SW 1271 (cell line): Measurements from ENCODE around the gene ACHE.

Experiments
- DNase-seq, 2 experiments: peaks; one replicate each; lab custom pipeline; 2025; lab: John Stamatoyannopoulos, UW

Gene ACHE

DNA sequence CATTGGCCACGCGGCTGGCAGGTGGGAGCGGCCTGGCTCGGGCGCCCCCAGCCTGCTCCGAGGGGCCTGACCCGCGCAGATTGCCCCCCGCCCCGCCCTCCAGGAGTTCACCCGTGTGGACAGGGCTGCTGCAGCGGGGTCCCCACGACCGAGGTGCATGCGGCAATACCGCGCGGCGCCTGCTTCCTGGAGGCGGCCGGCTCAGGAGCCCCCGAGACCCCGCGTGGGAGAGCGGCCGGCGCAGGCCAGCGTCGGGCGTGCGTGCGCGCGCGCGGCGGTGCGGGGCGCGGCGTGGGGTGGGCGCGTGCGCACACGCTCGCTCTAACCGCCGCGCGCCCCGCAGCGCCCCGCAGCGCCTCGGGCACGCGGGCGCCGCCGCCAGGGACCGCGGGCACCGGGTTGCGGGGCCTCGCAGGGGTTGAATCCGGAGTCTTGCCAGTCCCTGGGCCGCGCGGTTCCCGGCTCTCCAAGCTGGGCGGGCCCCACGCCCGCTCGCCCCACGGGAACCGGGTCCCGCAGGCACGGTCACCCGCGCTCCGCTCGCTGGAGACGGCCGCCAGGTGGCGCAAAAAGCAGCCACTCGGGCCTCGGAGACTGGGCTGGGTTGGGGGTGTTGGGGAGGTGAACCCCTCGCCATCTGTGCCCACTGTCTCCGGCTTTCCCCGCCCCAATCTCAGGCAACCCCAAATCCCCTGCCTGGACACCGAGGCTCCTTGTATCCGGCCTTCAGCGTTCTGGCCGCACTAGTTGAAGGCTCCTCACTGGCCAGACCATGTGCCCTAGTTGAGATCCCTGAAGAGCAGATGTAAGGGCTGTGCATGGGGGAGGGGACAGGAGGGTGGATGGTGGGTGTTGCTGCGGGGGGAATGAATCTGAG lies 1.3 kb upstream of the ACHE start:
- DNase-seq, result no peak

- DNase-seq, result peak in 1 of 2 experiments; percentile 18
These were observed 456 bp upstream of the ACHE start for GRCh38 chr7:100895956-100896731.

- no peak for DNase-seq
These were observed 608 bp downstream of the ACHE start for GRCh38 chr7:100894860-100895700.

GRCh38 chr7:100893910-100894721 lies 1.6 kb downstream of the ACHE start:
- DNase-seq, result no peak

DNA sequence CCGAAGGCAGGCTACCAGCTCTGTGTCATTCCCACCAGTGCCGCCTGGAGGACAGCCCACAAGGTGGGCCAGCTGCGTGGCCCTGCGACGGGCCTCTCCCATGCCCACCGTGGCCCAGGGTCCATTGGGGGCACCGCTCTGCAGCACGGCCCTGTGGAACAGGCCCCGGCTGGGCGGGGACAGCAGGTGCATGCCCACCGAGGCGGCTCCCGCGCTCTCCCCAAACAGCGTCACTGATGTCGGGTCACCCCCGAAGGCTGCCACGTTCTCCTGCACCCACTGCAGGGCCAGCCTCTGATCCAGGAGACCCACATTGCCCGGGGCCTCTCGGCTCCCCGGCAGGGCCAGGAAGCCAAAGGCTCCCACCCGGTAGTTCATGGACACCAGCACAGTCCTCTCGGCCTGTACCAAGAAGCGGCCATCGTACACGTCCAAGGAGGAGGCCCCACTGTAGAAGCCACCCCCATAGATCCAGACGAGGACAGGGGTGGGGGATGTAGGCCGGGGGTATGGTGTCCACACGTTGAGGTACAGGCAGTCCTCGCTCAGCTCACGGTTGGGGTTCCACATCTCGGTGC lies 2.3 kb downstream of the ACHE start:
- no peak for DNase-seq

- no peak for DNase-seq
These were observed 3.0 kb downstream of the ACHE start for GRCh38 chr7:100892364-100893317.

DNA sequence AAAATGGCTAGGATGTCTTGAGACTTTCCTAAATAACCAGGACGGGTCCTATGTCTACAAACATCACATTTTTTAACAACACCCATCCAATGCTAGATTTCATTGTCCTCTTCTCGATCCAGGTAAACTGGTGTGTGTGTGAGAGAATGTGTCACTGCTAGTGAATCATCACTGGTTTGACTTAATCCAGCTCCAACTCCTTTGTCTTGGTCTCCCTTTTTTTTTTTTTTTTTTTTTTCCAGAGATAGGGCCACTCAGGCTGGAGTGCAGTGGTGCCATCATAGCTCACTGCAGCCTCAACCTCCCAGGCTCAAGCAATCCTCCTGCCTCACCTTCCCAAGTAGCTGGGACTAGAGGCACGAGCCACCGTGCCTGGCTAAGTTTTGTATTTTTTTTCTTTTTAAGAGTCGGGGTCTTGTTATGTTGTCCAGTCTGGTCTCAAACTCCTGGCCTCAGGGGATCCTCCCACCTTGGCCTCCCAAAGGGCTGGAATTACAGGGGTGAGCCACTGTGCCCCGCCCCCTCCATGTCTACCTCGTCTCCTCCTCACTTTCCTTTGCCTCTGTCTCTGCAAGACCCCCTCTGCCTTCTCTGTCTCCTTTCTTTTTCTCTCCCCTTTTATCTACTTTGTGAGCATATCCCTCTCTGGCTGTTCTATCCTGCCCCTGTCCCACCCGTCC lies 4.0 kb downstream of the ACHE start:
- DNase-seq, result no peak

DNA sequence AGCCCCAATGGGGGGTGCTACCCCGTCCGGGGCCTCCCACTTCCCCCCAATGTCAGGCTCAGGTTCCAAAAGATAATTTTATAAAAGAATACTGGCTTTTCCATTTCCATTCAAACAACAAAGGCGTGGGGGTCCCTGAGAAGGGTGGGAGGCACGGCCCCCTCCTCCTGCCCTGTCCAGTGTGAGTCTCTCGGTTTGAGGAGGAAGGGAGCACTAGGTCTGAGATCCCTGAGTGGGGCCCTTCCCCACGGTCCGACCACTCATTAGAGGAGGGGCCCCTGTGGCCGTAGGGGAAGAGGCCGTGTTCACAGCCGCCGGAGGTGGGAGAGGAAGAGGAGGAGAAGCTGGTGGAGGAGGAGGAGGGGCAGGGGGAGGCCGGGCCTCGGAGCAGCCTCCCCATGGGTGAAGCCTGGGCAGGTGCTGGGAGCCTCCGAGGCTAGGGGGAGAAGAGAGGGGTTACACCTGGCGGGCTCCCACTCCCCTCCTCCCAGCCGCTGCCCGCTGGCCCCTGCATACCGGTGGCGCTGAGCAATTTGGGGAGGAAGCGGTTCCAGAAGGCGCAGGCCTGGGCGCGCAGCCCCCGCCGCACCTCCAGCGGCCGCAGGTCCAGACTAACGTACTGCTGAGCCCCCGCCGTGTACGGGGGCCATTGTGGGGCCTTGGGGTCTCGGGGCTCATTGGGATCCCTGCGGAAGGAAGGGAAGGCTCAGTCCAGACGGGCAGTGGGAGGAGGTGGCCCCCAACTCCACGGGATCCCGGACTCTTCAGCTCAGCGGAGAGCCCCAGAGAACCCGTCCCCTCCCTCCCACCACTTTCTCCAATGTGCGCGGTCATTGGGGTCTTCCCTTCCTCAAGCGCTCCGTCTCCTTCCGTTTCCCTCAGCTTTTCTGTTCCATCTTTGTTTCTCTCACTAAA lies 4.8 kb downstream of the ACHE start:
- no peak for DNase-seq

GRCh38 chr7:100888988-100889750 lies 6.5 kb downstream of the ACHE start, which contains the start of gene UFSP1:
Gene UFSP1, minus strand, starts transcription at chr7:100889715. Its CDS starts 444 bp downstream, at chr7:100889271.
- no peak for DNase-seq

DNA sequence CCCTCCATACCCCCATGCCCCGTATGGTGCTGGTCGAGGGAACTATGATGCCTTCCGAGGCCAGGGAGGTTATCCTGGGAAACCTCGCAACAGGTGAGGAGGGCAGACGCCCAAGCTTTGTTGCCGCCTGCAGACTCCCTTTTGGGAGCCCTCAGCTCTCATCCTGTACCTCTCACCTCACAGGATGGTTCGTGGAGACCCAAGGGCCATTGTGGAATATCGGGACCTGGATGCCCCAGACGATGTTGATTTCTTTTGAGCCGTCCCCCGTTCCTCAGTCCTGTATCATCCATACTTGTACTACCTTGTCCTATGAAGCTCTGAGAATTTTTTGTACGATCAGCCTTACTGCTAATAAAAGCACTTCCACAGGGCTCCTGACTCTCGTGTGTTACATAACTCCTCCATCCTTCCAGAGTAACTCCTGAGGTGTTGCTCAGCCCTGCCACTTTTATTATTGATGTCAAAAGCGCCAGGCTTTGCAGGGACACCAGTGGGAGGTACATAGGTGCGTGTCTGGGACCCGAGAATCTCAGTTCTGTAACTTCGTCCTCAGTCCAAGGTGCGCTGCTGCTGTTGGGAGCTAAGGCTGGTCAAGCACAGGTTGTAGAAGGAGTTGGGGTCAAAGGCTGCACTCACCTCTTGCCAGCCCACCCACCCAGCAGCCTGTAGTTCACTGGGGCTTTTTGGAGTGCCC lies 7.2 kb downstream of the ACHE start:
- DNase-seq, result no peak

DNA sequence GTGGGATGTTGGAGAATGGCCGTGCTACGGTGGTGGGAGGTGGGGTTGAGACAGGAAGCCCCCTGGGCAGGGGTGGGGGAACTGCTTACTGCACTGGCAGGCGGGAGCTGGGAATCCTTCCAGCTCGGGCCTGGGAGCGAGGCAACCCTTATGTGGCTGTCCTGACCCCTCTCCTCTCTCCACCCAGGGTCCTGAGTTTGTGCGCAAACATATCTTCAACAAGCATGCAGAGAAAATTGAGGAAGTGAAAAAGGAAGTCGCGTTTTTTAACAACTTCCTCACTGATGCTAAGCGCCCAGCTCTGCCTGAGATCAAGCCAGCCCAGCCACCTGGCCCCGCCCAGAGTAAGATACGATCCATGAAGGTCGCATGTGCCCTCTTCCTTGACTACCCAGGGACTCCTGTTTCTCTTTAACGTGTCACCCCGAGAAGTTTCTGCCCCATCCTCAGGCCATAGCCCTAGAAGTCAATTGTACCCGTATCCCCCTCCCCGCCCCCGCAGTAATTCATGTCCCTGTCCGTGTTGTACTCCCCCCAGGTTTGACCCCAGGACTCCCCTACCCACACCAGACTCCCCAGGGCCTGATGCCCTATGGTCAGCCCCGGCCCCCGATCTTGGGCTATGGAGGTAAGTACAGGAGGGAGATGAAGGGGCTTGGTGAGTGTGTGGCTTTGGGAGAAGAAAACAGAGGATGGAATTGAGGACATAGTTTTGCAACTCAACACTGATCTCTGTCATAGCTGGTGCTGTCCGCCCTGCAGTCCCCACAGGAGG lies 8.0 kb downstream of the ACHE start:
- no peak for DNase-seq

DNA sequence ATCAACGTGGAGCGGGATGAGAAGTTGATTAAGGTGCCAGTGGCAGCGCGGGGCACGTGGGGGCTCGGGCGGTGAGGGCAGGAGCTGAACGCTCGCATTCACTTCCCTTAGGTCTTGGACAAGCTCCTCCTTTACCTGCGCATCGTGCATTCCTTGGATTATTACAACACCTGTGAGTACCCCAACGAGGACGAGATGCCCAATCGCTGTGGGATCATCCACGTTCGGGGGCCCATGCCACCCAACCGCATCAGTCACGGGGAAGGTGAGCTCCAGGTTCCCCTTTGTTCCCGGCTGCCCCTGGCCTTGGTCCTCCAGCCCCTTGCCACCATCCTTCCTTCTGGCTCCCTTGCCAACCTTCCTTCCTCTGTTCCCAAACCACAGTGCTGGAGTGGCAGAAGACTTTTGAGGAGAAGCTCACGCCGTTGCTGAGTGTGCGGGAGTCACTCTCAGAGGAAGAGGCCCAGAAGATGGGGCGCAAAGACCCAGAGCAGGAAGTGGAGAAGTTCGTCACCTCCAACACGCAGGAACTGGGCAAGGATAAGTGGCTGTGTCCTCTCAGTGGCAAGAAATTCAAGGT lies 8.7 kb downstream of the ACHE start:
- no peak for DNase-seq

- DNase-seq, result no peak
These were observed 9.3 kb downstream of the ACHE start for GRCh38 chr7:100886142-100886935.

DNA sequence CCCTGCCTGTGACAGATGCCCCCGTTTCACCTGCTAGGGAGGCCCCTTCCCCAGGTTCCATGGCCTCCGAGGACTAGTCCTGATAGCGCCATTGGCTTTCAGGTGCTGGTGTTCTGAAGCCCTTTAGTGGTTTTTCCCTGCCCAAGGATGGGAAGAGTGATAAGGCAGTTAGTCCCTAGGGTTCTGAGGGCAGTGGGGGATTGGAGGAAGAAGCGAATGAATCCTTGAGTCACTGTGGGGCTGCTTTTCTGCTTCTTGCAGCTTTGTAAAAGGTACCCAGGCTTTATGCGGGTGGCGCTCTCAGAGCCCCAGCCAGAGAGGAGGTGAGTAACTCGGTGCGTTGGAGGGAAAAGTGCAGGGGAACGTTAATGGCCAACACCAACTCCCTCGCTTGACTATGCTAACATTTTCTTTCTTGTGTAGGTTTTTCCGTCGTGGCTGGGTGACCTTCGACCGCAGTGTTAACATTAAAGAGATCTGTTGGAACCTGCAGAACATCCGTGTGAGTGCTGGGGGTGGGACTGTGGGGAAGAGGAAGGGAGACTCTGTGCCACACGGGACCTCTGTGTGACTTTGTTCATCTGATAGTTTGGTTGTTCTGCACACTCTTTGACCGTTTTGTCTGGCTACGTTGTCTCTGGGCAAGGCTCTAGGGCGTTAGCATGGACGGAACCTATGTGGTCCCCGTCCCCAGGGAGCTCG lies 10.1 kb downstream of the ACHE start:
- DNase-seq, result no peak
